ENCODE data around the gene SERHL2.
"Not testable (repeated sequence)": the region's sequence is repeated elsewhere in the genome, so short reads cannot be mapped to it uniquely, and the experiment has no call there.

Gene SERHL2

GRCh38 chr22:42575996-42576574, 22.3 kb downstream of the SERHL2 start:
- not testable (repeated sequence) for DNase-seq (ENCODE audit: low read depth)

- DNase-seq (ENCODE audit: low read depth), result not testable (repeated sequence)
Observed at GRCh38 chr22:42577141-42577540, 23.4 kb downstream of the SERHL2 start.

- no peak for DNase-seq (ENCODE audit: low read depth)
Observed at GRCh38 chr22:42577623-42578240, 24.0 kb downstream of the SERHL2 start.

GRCh38 chr22:42580040-42580439, 26.3 kb downstream of the SERHL2 start:
- DNase-seq (ENCODE audit: low read depth), result not testable (repeated sequence)

- DNase-seq (ENCODE audit: low read depth), result not testable (repeated sequence)
Observed at GRCh38 chr22:42581194-42581761, 27.5 kb downstream of the SERHL2 start.

GRCh38 chr22:42581762-42582716, 28.3 kb downstream of the SERHL2 start:
- DNase-seq (ENCODE audit: low read depth), result no peak

- no peak for DNase-seq (ENCODE audit: low read depth)
Observed at GRCh38 chr22:42582987-42583386, 29.2 kb downstream of the SERHL2 start.

GRCh38 chr22:42584364-42584940, 30.7 kb downstream of the SERHL2 start:
- no peak for DNase-seq (ENCODE audit: low read depth)

- DNase-seq (ENCODE audit: low read depth), result no peak
Observed at GRCh38 chr22:42585096-42585495, 31.3 kb downstream of the SERHL2 start.

- DNase-seq (ENCODE audit: low read depth), result no peak
Observed at GRCh38 chr22:42586381-42586780, 32.6 kb downstream of the SERHL2 start.

GRCh38 chr22:42587588-42588175, 33.9 kb downstream of the SERHL2 start:
- DNase-seq (ENCODE audit: low read depth), result no peak

- DNase-seq (ENCODE audit: low read depth), result no peak
Observed at GRCh38 chr22:42591987-42592386, 38.2 kb downstream of the SERHL2 start.

GRCh38 chr22:42595434-42595833, 41.7 kb downstream of the SERHL2 start:
- no peak for DNase-seq (ENCODE audit: low read depth)

- no peak for DNase-seq (ENCODE audit: low read depth)
Observed at GRCh38 chr22:42596336-42596735, 42.6 kb downstream of the SERHL2 start.

- DNase-seq (ENCODE audit: low read depth), result no peak
Observed at GRCh38 chr22:42596863-42597530, 43.2 kb downstream of the SERHL2 start.

GRCh38 chr22:42601879-42602465, 48.2 kb downstream of the SERHL2 start:
- no peak for DNase-seq (ENCODE audit: low read depth)

- no peak for DNase-seq (ENCODE audit: low read depth)
Observed at GRCh38 chr22:42602470-42602869, 48.7 kb downstream of the SERHL2 start.

GRCh38 chr22:42603427-42603826, 49.7 kb downstream of the SERHL2 start:
- no peak for DNase-seq (ENCODE audit: low read depth)

- DNase-seq (ENCODE audit: low read depth), result no peak
Observed at GRCh38 chr22:42604403-42604802, 50.6 kb downstream of the SERHL2 start.

GRCh38 chr22:42607641-42608040, 53.9 kb downstream of the SERHL2 start:
- not testable (repeated sequence) for DNase-seq (ENCODE audit: low read depth)

Measured in GM04503 (cell line).